Heart left ventricle (tissue), 16 donors: ENCODE measurements around the gene CPNE2. TPM values are rescaled to one million over a fixed set of nuclear protein-coding genes. Genes with fewer than 3 reads are reported as not detected.

Experiments used
- ATAC-seq, 4 donors: fragments of 200-7000 bp; cut with Tn5 transposase; one replicate each; pipeline ENCODE4 v1.9.1; 2020 to 2022; ENCODE audit warnings: moderate library complexity in 4 of 4, mild to moderate bottlenecking in 3 of 4, moderate number of reproducible peaks in 1 of 4
- DNase-seq, 5 donors: peaks; one replicate each; pipeline ENCODE4 v3.0.0-alpha.2; 2020
- H3K27ac ChIP-seq, 12 donors: fragments of 200-600 bp; sonication (generic) in 4 of 12; one replicate each; pipeline versions ENCODE4 v1.5.0 to v1.8.0; 2016 to 2022; ENCODE audit warnings: mild to moderate bottlenecking in 2 of 12
- H3K27me3 ChIP-seq, 9 donors: fragments of 200-600 bp; sonication (generic) in 2 of 9; one replicate each; pipeline versions ENCODE4 v1.5.1 to v1.8.0; 2016 to 2022; ENCODE audit warnings: mild to moderate bottlenecking in 3 of 9
- H3K36me3 ChIP-seq, 9 donors: fragments of 200-600 bp; sonication (generic) in 2 of 9; one replicate each; pipeline versions ENCODE4 v1.5.0 to v1.8.0; 2018 to 2022; ENCODE audit warnings: mild to moderate bottlenecking in 2 of 9
- H3K4me1 ChIP-seq, 12 donors: fragments of 200-600 bp; sonication (generic) in 4 of 12; one replicate each; pipeline versions ENCODE4 v1.5.0 to v1.8.0; 2016 to 2022; ENCODE audit warnings: mild to moderate bottlenecking in 3 of 12
- H3K4me3 ChIP-seq, 12 donors: fragments of 200-600 bp; sonication (generic) in 4 of 12; one replicate each; pipeline versions ENCODE4 v1.5.0 to v1.8.0; 2017 to 2022; ENCODE audit warnings: mild to moderate bottlenecking in 9 of 12, moderate library complexity in 4 of 12
- H3K9me3 ChIP-seq, 12 donors: fragments of 200-600 bp; sonication (generic) in 4 of 12; one replicate each; pipeline versions ENCODE4 v1.5.0 to v1.8.0; 2016 to 2022; ENCODE audit warnings: mild to moderate bottlenecking in 1 of 12
- CTCF ChIP-seq, 12 donors: fragments of 200-600 bp; sonication (generic) in 4 of 12; IDR thresholded peaks; one replicate each; pipeline versions ENCODE4 v1.5.0 to v1.8.0; 2018 to 2022; ENCODE audit warnings: antibody characterized with exemption in 12 of 12, mild to moderate bottlenecking in 5 of 12
- POLR2A ChIP-seq, 2 donors: fragments of 450-650 bp; IDR thresholded peaks; one replicate each; pipeline ENCODE4 v1.6.1; 2017; ENCODE audit warnings: antibody characterized with exemption in 2 of 2, mild to moderate bottlenecking in 2 of 2, moderate library complexity in 2 of 2
- WGBS, 4 donors: extraction: QIAGEN DNeasy Blood & Tissue Kit in 2 of 4; methylation state at CpG; one replicate each; pipeline versions ENCODE4 v1.1.5 to v1.1.7; 2013 to 2018; 5-methylcytosine and 5-hydroxymethylcytosine counted together
- intact Hi-C, 10 donors: fragments of 100-400 bp; cut with DNase I; formaldehyde crosslinking; loops; one replicate each; pipeline versions ENCODE4 v1.11.1 to v1.14.2; 2022
- polyA plus RNA-seq, 2 donors: library from polyadenylated mRNA; stranded (reverse); fragments of 200-250 nt; gene quantifications; one replicate each; pipeline ENCODE4 v1.2.3, GENCODE V29; 2013
- total RNA-seq, 9 donors: library from RNA; depleted of rRNA in 2 of 9; stranded (reverse); fragments of >200 nt in 2 of 9; fragmentation: NEBNext Ultra II Directional in 3 of 9; extraction: Animal tissue kit (Norgen Biotek cat#: 25700) in 3 of 9; gene quantifications; one replicate each; pipeline versions ENCODE4 v1.1.0 to v1.2.4, GENCODE V29; 2016 to 2023
- donor health status: ischemic (EF 13 %, LVEDD 7.1; RV severe dilation, severe dysfunction).
- donor health status: healthy with polysubstance abuse.
- donor health status: DM: no; HTN: yes; CAD: no.
- donor health status: DM: no; HTN: no; CAD: no.
- donor health status: ischemic (EF 25% LVEDD 6.9; RV normal size, moderate dysfunction).
- donor health status: ischemic (EF 25% LVEDD 5.7; RV mildly dilated, moderate dysfunction).
- donor health status: healthy.
- donor health status: DM: yes; HTN: yes; CAD: no.
- donor health status: ischemic (EF 35%, LVEDD 5.7; RV mildly dilated, moderate dysfunction).
- donor health status: nonischemic (EF 11% LVEDD 7.7; RV severe dilation, severe dysfunction).
- donor health status: DM: yes; HTN: yes; CAD: no.
- donor health status: PGD.
- donor health status: ischemic (EF 29% LVEDD 5.4; RV normal size, mild dysfunction).
- donor health status: nonischemic (EF 23%, LVEDD 6.1; RV moderate dilation, normal function).

CPNE2 gene
- total and polyA plus RNA-seq, 11 donors: 7.2 to 23.6 (median 14.0) TPM

DNA sequence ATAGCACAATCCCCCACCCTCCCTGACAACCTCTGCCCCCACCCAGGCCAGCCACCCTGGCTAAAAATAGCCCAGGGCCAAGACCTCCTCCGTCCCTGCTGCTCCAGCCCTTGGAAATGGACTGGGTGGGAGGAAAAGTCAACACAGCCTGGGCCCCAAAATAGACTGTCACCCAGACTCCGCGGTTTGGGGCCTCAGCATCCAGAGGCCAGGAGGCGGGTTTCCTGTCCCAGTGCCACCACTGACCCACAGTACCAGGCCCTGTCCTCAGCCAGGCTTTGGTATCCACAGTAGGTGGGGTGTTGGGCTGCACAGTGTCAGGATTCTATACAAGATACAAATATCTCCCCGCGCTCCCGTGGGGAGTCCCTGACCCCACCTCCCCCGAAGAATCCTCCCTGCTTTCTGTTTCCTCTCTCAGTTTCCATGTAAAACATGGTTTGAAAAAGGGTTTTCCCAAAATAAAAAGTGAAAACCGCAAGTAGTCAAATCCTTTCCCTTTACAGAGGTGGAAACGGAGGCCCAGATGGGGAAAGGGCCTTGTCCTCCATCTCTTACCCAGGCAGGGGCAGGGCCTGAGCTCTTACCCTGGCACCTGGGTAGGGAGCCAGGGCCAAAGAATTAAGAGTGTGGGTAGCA, 20.1 kb downstream of the CPNE2 start:
- intact Hi-C loops: no loop called here
- Histone ChIP-seq H3K27ac (peak overlapping the region in 6 of 12 donors; percentile 6 to 47 (median 32)), H3K27me3 (no peaks in the 10 kb centered on the region), H3K4me1 (peaks cover 0 to 39% (median 16%) of the 10 kb centered on the region in 12 donors), H3K36me3 (peaks cover 0 to 40% (median 12%) of the 10 kb centered on the region in 9 donors), H3K9me3 (no peaks in the 10 kb centered on the region), H3K4me3 (no peak overlapping the region)
- DNase-seq: no peak
- WGBS, 4 donors: 45 to 64% (median 57%) methylated on average over 10 of the region's 10 CpGs
- ATAC-seq: peak in 3 of 4 donors; percentile 13 to 32 (median 13)
- no peak for TF ChIP-seq POLR2A (IDR thresholded peaks at IDR 0.05)
- no peak for TF ChIP-seq CTCF (IDR thresholded peaks at IDR 0.05)

- Histone ChIP-seq H3K4me1 (peaks cover 0 to 38% (median 16%) of the 10 kb centered on the region in 12 donors), H3K9me3 (no peaks in the 10 kb centered on the region), H3K27me3 (no peaks in the 10 kb centered on the region), H3K36me3 (peaks cover 0 to 45% (median 14%) of the 10 kb centered on the region in 9 donors), H3K4me3 (no peak overlapping the region), H3K27ac (peak overlapping the region in 4 of 12 donors; percentile 6 to 46 (median 32))
- 91 to 95% (median 92%) methylated on average over 14 of the region's 14 CpGs for WGBS, 4 donors
- no peak for ATAC-seq
- TF ChIP-seq CTCF (IDR thresholded peaks at IDR 0.05) (no peak), POLR2A (IDR thresholded peaks at IDR 0.05) (no peak)
- no peak for DNase-seq
- intact Hi-C loops: no loop called here
Measured at GRCh38 chr16:57113042-57113453, 20.7 kb downstream of the CPNE2 start.

GRCh38 chr16:57113664-57114063, 21.3 kb downstream of the CPNE2 start:
- intact Hi-C loops: no loop called here
- no peaks in the 10 kb centered on the region for H3K9me3 ChIP-seq
- H3K4me1 ChIP-seq: peaks cover 0 to 36% (median 16%) of the 10 kb centered on the region in 12 donors
- TF ChIP-seq POLR2A (IDR thresholded peaks at IDR 0.05) (no peak), CTCF (IDR thresholded peaks at IDR 0.05) (no peak)
- H3K27me3 ChIP-seq: no peaks in the 10 kb centered on the region
- H3K36me3 ChIP-seq: peaks cover 0 to 45% (median 14%) of the 10 kb centered on the region in 9 donors
- WGBS, 4 donors: 93 to 98% (median 94%) methylated on average over 5 of the region's 5 CpGs
- DNase-seq (no peak), ATAC-seq (no peak)
- H3K27ac ChIP-seq: no peak overlapping the region
- H3K4me3 ChIP-seq: no peak overlapping the region

- Histone ChIP-seq H3K27ac (peak overlapping the region in 3 of 12 donors; percentile 3 to 43 (median 8)), H3K27me3 (no peaks in the 10 kb centered on the region), H3K4me3 (no peak overlapping the region), H3K36me3 (peaks cover 0 to 55% (median 26%) of the 10 kb centered on the region in 9 donors), H3K4me1 (peaks cover 0 to 34% (median 16%) of the 10 kb centered on the region in 12 donors), H3K9me3 (no peaks in the 10 kb centered on the region)
- no peak for DNase-seq
- ATAC-seq: no peak
- intact Hi-C loops: no loop called here
- TF ChIP-seq CTCF (IDR thresholded peaks at IDR 0.05): no peak
- no peak for TF ChIP-seq POLR2A (IDR thresholded peaks at IDR 0.05)
- 45 to 72% (median 60%) methylated on average over 10 of the region's 10 CpGs for WGBS, 4 donors
Measured at GRCh38 chr16:57115168-57115513, 22.8 kb downstream of the CPNE2 start.
